ENCODE measurements around the gene IFRD1. TPM values are rescaled to one million over a fixed set of nuclear protein-coding genes. Genes with fewer than 3 reads are reported as not detected.

The IFRD1 gene
- total and polyA plus RNA-seq, 3 donors from 2014 or later, result 50.9 to 99.8 (median 84.7) TPM

DNA sequence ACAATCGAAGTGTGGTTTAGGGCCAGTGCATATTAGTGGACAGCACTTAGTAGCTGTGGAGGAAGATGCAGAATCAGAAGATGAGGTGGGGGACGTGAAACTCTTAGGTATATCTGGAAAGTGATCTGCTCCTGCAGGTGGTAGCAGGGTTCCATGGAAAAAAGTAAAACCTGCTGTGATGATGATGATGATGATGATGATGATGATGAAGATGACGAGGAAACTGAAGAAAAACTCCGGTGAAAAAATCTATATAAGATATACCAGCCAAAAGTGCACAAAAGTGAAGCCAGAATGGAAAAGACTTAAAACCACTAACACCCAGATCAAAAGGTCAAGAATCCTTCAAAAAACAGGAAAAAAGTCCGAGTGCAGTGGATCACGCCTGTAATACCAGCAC lies 70.5 kb downstream of the IFRD1 start:
- no peaks in the 10 kb centered on the region for H3K36me3 ChIP-seq (ENCODE audit: low read depth, missing control alignments)
- WGBS, 2 donors, result 76 to 82% methylated on average over 6 of the region's 6 CpGs
- no peak overlapping the region for H3K4me3 ChIP-seq
- H3K4me1 ChIP-seq, result no peaks in the 10 kb centered on the region
- no peaks in the 10 kb centered on the region for H3K9me3 ChIP-seq
- DNase-seq, result no peak
- H3K27me3 ChIP-seq, result no peaks in the 10 kb centered on the region
- H3K27ac ChIP-seq, result no peak overlapping the region
- intact Hi-C loops (cut with DNase I; ENCODE audit: low total_unique reads), result no loop called here
- no peak for TF ChIP-seq POLR2A (IDR thresholded peaks at IDR 0.05)
- TF ChIP-seq, protein P1, sequence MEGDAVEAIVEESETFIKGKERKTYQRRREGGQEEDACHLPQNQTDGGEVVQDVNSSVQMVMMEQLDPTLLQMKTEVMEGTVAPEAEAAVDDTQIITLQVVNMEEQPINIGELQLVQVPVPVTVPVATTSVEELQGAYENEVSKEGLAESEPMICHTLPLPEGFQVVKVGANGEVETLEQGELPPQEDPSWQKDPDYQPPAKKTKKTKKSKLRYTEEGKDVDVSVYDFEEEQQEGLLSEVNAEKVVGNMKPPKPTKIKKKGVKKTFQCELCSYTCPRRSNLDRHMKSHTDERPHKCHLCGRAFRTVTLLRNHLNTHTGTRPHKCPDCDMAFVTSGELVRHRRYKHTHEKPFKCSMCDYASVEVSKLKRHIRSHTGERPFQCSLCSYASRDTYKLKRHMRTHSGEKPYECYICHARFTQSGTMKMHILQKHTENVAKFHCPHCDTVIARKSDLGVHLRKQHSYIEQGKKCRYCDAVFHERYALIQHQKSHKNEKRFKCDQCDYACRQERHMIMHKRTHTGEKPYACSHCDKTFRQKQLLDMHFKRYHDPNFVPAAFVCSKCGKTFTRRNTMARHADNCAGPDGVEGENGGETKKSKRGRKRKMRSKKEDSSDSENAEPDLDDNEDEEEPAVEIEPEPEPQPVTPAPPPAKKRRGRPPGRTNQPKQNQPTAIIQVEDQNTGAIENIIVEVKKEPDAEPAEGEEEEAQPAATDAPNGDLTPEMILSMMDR (IDR thresholded peaks at IDR 0.05), result no peak

DNA sequence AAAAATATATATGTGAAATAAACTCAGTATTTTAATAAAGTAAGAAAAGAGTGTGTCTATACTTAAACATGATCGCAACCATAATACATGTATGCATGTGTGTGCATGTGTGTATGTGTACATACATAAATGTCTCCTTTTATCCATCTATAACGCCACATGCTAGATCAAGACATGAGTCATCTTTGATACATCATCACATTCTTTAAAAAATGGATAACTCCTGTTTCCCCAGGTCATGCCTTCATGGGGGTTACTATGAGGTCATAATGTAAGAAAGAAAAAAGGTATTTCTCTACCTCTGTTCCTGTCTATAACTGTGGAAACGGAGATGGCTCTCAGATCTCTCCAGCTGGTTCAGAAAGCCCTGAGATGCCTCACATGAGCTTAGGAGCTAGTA lies 71.7 kb downstream of the IFRD1 start:
- no peaks in the 10 kb centered on the region for H3K4me1 ChIP-seq
- H3K27ac ChIP-seq, result no peak overlapping the region
- no peak for TF ChIP-seq POLR2A (IDR thresholded peaks at IDR 0.05)
- TF ChIP-seq, protein P1 (IDR thresholded peaks at IDR 0.05), result no peak
- H3K9me3 ChIP-seq, result no peaks in the 10 kb centered on the region
- no peak overlapping the region for H3K4me3 ChIP-seq
- H3K36me3 ChIP-seq (ENCODE audit: low read depth, missing control alignments), result no peaks in the 10 kb centered on the region
- WGBS, 2 donors, result 89 to 90% methylated on average over 3 of the region's 3 CpGs
- intact Hi-C loops (cut with DNase I; ENCODE audit: low total_unique reads), result no loop called here
- H3K27me3 ChIP-seq, result no peaks in the 10 kb centered on the region
- no peak for DNase-seq

DNA sequence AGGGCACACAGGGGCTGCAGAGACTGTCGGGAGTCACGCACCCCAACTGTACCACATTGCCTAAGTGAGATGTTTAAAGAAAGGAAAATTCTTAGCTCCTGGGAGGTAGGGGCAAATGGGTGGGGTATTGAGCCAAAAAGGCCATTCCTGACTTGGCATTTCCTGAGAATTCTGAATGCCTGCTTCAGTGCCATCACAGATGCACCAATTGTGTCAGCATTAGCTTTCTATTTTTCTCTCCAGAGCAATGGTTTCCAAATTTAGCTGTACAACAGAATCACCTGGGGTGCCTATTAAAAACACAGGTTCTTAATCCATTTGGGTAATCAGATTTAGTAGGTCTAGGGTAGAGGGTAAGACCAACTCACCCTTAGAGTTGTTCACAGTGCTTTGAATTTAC lies 73.6 kb downstream of the IFRD1 start:
- H3K4me3 ChIP-seq, result no peak overlapping the region
- intact Hi-C loops (cut with DNase I; ENCODE audit: low total_unique reads), result no loop called here
- H3K9me3 ChIP-seq, result no peaks in the 10 kb centered on the region
- H3K27me3 ChIP-seq, result no peaks in the 10 kb centered on the region
- no peak for TF ChIP-seq POLR2A (IDR thresholded peaks at IDR 0.05)
- TF ChIP-seq, protein P1 (IDR thresholded peaks at IDR 0.05), result no peak
- 88 to 93% methylated on average over 2 of the region's 2 CpGs for WGBS, 2 donors
- DNase-seq, result no peak
- H3K4me1 ChIP-seq, result no peaks in the 10 kb centered on the region
- H3K27ac ChIP-seq, result no peak overlapping the region
- no peaks in the 10 kb centered on the region for H3K36me3 ChIP-seq (ENCODE audit: low read depth, missing control alignments)

Small RNA genes within 50 kb of the gene (small RNA-seq; reads per million reads assigned to genes)
- 0 reads per million in 2 donors for gene AC079741.1

Other genes starting within 250 kb of the IFRD1 start
- gene DOCK4, start 244.1 kb upstream of the IFRD1 start, total RNA-seq, result 10 to 100 TPM; 12.4 to 17.1 TPM
- gene DOCK4, start 244.1 kb upstream of the IFRD1 start, polyA plus RNA-seq (ENCODE audit: insufficient read depth, low read depth, low replicate concordance), result 5.4 TPM
- 10 to 100 TPM; 13.9 to 15.4 TPM for gene ZNF277, start 243.8 kb upstream of the IFRD1 start, total RNA-seq
- 14.6 TPM for gene ZNF277, start 243.8 kb upstream of the IFRD1 start, polyA plus RNA-seq (ENCODE audit: insufficient read depth, low read depth, low replicate concordance)
- gene LSMEM1, start 30.5 kb downstream of the IFRD1 start, total RNA-seq, result 1 to 10 TPM; 1.5 to 3.0 TPM
- gene LSMEM1, start 30.5 kb downstream of the IFRD1 start, polyA plus RNA-seq (ENCODE audit: insufficient read depth, low read depth, low replicate concordance), result 7.5 TPM